HTERT RPE-1 (cell line): ENCODE data around the gene KRTAP12-1.

Experiments
- in situ Hi-C: fragments of 300-500 bp; cut with MboI; formaldehyde crosslinking; loops from 4 replicates; pipeline ENCODE4 v1.14.3; 2020; ENCODE audit warnings: low sequenced_read_pairs

The KRTAP12-1 gene, protein sequence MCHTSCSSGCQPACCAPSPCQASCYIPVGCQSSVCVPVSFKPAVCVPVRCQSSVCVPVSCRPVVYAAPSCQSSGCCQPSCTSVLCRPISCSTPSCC

DNA sequence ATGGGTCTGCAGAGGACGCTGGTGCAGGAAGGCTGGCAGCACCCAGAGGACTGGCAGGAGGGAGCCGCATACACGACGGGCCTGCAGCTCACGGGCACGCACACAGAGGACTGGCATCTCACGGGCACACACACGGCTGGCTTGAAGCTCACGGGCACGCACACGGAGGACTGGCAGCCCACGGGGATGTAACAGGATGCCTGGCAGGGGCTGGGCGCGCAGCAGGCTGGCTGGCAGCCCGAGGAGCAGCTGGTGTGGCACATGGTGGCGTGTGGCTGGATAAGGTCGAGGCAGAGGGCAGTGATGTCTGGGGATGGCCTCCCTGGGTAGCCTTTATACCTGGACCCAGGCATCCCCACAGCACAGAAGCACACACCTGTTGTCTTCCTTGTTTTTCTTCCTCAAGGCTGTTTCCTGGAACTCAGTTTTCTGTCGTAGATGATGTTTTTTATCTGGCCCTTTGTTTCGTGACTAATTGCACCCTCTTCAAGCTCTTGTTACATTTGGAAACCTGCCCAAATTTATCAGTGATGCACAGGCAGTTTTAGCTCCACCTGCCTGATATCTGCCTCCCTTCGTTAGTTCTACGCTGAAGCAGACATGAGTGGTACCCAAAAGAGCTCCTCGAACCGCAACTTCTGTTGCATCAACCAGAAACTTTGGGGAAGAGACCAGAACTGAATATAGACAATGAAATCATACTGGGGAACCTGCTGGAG lies at the start of gene KRTAP12-1:
TSS of gene KRTAP12-1 (minus strand) at position 303 of the 719 bp plus-strand sequence. CDS start at position 263, 40 bp downstream.
- in situ Hi-C loops, result no loop called here

DNA sequence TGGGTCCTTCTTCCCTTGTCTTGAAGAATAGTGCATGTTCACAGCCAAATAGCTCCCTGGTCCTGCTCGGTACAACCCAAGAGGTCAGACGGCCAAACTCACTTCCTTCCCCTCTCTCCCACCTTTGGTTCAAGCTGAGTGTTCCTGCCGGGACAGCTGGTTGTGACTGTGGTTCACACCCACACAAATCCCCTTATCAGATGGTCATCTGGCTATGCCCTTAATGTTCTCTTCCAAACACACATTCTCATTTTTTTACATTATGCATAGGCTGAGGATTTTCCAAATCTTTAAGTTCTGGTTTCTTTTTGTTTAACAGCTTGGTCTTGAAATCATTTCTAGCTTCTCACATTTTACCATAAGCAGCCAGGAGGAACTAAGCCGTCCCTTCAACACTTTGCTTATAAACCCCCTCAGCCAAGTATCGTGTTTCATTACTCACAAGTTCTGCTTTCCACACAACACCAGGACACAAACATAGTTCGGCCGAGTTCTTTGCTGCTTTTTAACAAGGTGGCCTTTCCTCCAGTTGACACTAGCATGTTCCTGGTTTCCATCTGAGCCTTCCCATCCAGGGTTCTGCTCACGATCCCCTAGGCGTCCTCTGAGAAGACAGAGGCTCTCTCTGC lies 49.1 kb upstream of the KRTAP12-1 start:
- in situ Hi-C loops, result no loop called here

DNA sequence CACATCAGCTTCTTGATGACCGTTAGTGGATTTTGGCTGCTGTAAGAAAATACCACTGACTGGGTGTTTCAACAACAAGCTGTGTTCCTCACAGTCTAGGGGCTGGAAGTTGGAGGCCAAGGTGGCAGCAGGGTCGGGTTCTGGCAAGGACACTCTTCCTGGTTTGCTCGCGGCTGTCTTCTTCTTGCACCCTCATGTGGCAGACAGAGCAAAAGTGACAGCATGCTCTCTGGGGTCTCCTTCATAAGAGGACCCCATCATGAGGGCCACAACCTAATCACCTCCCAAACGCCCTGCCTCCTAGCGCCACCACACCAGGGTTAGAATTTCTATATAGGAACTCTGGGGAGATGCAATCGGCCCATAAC lies 48.0 kb upstream of the KRTAP12-1 start:
- in situ Hi-C loops, result no loop called here

DNA sequence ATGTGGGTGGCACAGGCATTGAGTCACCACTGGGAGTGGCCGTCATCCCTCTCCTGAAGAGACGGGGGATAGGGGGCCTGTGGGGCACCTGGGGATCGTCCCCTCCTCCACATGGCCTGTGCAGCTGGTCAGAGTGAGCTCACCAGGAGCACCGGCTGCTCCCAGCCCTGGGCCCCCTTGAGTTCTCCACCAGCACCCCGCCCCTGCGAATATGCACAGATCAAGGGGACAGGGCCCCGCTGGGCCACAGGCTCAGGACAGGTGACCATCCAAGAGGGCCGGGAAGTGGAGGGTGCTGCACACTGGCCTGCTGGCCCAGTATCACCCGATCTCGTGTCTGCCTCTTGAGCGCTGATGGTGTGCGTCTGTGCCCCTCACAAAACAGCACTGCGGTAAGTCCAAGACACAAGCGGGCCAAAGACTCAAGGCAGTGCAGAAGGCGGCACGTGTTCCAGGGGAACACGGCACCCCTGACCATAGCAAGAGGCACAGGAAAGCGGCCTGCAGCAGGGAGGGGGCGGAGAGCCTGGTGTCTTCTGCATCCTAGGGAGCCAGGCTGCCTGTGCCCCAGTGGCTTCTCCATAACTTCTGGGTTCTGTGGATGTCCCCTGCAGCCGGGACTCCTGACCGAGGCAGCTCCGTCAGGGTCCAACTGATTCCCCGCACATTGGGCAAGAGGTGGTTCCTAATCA lies 47.5 kb upstream of the KRTAP12-1 start:
- in situ Hi-C loops, result no loop called here

DNA sequence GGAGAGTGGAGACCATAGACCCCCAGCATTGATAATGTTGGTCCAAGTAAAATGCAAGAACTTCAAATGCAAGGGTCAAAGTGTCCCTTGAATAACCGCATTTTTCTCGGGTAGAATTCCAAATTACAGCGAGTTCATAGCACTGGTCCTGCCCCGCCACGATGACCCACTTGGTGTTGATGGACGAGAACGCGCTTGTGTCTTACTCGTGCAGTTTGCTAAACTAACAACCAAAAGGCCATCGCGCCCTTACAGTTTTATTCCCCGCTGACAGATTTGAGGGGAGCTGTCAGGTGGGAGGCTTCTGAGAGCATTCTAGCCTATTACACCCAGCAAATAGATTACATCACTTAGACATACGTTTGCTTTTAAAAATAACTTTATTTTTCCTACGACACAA lies 46.8 kb upstream of the KRTAP12-1 start:
- in situ Hi-C loops, result no loop called here

DNA sequence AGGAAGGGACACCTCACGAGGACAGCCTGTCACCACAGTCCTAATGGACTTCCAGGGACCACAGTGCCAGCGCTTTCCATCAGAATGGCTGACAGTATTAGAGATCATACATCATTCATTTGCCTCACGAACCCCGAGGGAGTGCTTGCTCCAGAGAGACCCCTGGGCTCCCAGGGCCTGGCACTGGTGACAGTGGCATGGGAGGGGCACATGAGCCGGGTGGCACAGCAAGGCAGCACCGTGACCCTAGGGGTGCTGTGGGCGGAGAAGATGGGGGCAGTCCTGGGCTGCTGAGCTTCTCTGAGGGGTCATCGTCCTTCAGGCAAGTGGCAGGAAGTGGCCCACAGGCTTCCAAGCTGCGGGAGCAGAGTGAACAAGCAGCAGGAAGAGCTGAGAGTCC lies 45.8 kb upstream of the KRTAP12-1 start:
- in situ Hi-C loops, result no loop called here

DNA sequence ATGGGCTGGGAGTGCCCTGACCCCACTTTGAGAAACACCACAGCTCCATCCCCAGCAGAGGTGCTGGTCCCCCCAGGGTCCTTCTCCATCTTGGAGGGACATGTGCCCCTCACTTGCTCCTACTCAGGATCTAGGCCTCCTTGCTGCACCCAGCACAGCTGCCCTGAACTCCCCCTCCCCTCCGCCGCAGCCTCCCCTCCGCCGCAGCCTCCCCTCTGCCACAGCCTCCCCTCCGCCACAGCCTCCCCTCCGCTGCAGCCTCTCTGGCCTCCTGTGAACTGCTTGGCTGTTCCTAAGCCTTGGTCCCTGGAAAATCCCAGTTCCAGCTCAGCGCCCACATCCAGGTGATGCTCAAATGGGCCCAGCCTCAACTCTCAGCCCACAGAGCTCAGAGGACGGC lies 45.4 kb upstream of the KRTAP12-1 start:
- in situ Hi-C loops, result no loop called here

DNA sequence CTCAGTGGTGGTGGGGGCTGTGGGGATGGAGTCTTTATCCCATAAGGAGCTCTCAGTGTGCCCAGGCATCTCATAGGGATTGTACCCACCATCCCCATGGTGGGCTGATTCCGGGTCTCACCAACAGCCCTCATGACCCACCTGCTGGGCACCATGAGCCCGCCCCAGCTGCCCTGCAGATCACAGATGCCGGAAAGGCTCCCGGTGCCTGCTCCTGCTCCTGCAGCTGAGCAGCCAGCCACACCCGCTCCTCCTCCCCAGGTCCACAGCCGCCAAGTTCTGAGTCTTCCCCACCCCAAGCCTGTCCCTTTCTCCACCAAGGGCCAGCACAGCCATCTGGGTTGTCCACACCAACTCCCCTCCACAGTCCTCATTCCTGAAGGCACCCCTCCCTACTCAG lies 44.9 kb upstream of the KRTAP12-1 start:
- in situ Hi-C loops, result no loop called here

DNA sequence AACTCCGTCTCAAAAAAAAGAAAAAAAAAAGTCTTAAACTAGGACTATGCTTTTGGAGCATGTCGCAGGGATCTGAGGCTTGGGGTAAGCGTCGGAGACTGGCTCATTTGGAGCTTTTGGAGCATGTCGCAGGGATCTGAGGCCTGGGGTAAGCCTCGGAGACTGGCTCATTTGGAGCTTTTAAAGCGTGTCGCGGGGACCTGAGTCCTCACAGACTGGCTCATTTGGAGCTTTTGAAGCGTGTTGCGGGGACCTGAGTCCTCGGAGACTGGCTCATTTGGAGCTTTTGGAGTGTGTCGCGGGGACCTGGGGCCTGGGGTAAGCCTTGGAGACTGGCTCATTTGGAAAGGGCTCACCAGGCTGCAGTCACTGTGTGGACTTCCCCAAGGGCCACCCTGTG lies 43.0 kb upstream of the KRTAP12-1 start:
- in situ Hi-C loops, result no loop called here

DNA sequence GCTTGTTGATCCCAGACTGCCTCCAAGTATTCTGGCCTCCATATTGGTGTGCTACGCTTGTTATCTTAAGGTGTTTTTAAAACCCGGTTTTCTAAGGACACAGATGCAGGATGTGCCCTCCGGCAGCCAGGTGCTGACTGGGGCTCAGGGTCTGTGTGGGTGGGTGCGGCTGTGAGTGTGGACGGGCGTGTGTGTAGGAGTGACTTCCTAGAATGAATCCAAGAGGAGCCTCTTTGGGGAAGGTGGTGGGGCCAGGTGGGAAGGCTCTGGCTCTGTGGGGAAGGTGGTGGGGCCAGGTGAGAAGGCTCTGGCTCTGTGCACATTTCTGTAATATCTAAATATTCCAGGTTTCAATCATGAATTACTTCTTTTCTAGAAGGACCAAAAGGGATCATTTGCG lies 42.2 kb upstream of the KRTAP12-1 start:
- in situ Hi-C loops, result no loop called here

DNA sequence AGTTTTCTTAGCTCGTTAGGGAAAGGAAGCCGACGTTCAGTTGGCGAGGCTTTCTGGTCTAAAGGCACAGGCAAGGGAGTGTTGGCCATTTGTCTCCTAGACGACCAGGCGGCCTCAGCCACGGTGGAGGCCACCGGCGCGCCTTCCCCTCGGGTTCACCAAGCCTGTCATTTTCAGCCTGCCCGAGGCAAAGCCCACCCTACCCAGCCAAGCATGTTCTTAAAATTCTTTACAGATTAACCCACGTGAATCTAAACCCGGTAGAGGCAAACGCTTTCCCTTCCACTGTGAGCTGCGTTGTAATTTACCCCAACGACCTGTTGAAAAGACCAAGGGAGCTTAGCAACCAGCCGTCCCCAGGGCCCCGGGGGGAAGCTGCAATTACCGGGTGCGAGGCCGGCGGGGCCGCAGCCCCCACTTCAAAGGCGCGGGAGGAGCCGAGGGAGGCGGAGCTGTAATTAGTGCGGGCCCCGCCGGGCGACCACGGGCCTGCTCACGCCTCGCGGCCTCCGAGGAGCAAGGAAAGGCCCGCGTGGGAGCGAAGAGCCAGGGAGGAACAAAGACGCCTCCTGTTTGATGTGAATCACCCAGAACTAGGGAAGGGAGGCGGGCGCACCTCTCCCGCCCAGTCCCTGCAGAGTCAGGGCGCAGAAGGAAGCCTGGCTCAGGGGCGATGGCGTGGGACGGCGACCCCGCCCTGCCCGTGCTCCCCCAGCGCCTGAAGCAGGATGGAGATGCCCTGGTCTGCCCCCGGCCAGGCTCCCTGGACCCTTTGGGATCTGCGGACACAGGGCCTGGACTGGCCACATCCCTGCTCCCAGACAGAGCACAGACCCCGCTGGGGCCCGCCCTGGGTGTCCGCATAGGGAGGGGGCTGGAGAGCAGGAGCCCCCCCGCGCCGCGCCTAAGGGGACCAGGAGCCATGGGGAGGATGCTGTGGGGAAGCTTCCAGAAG lies 41.5 kb upstream of the KRTAP12-1 start:
- in situ Hi-C loops, result no loop called here

DNA sequence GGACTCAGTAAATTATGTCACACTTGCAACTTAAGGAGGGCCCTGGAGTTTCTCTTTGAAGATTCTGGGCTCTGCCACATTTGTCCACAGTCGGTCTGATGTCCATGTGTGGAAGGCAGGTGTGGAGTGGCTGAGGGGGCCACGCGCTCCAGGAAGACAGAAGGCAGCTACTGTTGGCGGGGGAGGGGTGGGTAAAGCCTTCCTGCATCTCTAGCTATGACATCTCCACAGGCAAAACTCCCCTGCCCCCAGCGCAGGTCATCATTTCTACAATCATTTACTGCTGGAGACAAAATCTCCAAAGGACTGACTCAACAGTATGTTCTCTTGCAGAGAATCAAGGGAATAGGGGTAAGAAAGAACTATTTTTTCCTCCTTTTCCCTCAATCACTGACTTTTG lies 40.8 kb upstream of the KRTAP12-1 start:
- in situ Hi-C loops, result no loop called here

DNA sequence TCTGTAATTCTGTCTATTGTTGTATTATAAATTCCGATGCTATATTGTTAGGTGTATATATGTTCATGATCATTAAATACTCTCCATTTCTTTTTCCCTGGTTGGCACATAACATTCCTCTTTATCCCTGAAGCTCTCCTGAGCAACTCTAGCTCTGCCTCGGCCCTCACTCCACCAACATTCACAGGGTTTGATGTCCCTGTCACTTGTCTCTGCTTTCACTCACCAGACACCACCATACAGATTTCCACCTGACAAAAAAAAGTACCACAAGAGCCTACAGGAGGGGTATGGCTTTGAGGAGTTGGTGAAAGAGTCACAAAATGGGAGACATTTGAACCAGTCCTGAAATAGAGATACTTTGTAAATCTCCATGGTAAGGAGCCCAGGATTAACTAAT lies 38.2 kb upstream of the KRTAP12-1 start:
- in situ Hi-C loops, result no loop called here

DNA sequence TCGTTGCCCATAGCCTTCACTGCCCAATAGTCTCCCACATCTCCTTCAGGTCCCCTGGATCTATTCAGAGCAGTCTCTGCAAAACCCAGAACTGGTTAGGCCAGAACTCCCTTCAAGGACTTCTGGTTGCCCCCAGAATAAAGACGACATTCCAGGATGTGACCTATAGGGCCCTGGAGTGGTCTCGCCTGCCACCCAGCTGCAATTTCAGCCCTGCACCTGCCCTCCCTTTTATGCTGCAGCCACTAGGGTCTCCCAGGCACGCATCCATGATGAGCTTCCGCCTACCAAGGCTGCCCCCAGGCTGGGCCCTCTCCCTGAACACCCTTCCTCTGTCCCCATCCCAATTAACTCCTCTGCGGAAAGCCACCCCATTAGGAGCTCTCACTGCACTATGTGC lies 36.6 kb upstream of the KRTAP12-1 start:
- in situ Hi-C loops, result no loop called here

DNA sequence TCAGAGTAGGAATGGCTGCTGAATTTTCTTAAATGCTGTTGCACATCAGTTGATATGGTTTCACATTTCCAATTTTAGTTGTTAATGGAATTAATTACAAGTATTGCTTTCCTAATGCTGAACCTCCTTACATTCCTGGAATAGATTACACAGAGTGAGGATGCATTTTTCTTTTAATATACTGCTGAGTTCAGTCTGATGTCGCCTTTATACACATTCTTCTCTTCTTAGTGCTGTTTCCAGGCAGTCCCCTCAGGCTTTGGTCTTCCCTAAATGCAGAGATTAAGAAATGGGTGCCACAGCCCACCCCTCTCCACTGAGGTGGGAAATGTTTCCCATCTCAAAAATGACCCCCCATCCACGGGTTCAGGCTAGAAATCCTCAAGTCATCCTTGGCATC lies 36.1 kb upstream of the KRTAP12-1 start:
- in situ Hi-C loops, result no loop called here

DNA sequence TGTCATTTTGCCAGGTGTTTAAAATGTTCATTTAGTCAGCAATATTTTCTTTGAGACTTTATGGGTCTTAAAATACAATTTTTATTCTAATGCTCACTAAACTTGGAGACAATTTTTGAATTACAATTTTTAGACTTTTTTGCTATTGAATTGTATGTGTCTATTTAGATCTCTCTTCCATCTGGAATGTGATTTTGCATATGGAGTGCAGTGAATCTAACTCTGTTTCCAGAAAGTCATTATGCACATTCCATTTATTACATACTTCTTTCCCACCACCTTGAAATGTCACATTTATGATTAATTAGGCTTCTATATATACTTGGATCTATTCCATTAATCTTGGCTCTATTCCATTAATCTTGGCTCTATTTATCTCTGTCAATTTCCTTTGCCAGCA lies 35.0 kb upstream of the KRTAP12-1 start:
- in situ Hi-C loops, result no loop called here

DNA sequence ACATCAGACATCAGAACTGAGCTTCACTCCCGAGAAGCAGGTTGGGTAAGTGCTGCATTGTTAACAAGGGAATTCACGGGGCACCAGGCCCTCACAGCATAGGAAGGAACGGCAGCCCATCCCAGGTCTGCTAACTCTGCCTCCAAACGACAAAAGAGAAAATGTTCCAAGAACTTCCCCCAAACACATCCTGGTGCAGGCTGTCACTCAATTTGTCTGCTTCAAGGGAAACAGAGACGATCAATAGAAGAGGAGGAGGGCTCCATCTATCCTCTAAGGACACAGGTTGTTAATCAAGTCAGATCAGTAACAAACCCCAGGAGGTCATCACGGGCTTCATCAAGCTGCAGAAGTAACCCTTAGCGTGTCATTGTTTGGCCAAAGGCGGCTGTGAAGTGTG lies 32.9 kb upstream of the KRTAP12-1 start:
- in situ Hi-C loops, result no loop called here

DNA sequence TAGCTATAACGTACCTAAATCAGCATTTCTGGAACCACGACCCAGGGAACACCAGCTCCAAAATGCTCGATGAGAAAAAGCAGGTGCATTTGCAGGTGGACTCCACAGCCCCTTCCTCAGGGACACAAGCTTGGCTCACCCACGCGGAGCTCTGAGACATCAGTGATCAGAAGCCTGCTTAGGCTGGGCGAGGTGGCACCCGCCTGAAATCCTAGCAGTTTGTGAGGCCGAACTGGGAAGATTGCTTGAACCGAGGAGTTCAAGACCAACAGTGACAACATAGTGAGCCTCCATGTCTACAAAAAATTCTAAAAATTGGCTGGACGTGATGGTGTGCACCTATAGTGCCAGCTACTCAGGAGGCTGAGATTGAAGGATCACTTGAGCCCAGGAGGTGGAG lies 31.9 kb upstream of the KRTAP12-1 start:
- in situ Hi-C loops, result no loop called here

DNA sequence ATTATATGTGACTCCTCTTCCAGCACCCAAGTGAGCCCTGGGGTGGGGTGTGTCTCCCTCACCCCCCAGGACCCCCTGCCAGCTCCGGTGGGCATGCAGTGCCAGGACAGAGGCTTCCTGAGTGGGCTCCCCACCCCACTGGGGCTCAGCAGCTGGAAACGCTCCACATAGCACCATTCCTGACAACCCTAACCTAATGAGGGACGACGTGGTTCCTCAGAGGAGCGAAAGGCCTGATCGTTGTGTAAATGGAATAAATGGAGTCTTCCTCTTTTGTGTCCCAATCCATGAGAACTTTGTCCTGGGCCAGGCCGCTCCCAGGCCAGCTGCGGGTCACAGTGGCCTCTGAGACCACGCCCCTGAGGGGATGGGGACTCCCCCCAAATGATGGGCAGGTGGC lies 31.2 kb upstream of the KRTAP12-1 start:
- in situ Hi-C loops, result no loop called here

DNA sequence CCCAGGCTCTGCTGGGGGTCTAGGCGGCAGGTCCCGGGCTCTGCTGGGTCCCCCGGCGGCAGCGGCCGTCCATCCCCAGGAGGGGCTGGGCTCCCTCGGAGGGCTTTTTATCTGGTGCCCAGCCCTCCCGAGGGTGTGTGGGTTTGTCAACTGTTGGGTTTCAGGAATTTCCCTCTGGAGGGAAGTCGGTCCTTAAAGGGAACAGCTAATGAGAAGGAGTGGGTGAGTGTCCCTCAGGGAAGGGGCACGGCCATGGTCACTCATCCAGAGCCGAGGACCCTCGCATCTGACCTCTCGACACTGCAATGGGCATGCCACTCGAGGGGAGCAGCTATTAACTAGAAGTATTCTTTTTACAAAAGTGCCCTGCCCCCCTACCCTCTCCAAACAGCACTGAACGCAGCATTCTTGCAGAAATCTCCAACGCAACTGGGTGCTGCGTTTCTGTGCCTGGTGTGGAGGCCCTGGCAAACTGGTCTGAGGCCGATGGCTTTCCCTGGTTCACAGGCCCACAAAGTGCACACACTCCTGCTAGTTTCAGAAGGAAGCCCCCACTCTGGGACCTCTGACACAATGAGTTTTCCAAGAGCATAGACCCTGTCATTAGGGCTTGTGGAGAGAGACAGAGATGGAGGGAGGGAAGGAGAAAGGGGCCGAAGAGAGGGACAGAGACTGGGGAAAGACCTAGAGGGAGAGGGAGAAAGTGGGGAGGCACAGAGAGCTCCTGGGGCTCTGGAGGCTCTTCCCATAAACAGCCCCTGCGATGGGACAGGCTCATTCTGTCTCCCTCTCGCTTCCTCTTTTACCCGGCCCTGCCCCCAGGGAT lies 30.5 kb upstream of the KRTAP12-1 start:
- in situ Hi-C loops, result no loop called here
